HG03342 (cell line): ENCODE data around the gene ITGB8.
A peak's percentile ranks its signal among the peaks of the same experiment; 100 is the strongest.

ENCODE experiments used
- ATAC-seq: cut with Tn5 transposase; IDR thresholded peaks from one replicate; pipeline ENCODE4 v1.9.1; 2021; ENCODE audit warnings: mild to moderate bottlenecking, moderate library complexity; ENCODE audit not compliant: unreplicated experiment

Gene ITGB8

DNA sequence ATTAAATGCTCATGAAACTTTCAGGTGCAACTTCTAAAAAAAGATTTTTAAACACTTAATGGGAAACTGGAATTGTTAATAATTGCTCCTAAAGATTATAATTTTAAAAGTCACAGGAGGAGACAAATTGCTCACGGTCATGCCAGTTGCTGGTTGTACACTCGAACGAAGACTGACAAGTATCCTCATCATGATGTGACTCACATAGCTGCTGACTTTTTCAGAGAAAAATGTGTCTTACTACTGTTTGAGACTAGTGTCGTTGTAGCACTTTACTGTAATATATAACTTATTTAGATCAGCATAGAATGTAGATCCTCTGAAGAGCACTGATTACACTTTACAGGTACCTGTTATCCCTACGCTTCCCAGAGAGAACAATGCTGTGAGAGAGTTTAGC is 79.3 kb downstream of the ITGB8 start:
- no peak for ATAC-seq

DNA sequence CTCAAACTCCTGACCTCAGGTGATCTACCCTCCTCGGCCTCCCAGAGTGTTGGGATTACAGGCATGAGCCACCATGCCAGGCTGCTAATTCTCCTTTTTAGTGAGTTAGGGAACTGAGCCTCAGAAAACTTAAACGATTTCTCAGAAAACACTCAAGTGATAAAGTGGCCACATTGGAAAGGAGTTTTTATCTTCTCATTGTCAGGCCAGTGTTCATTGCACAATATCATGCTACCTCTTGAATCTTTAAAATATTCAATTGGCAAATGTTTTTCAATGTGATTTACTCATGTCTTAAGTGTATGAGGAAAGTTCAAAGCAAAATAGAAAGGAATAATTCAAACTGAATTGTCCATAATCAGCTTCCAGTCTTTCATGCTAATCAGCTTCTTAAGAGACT is 80.7 kb downstream of the ITGB8 start:
- no peak for ATAC-seq

DNA sequence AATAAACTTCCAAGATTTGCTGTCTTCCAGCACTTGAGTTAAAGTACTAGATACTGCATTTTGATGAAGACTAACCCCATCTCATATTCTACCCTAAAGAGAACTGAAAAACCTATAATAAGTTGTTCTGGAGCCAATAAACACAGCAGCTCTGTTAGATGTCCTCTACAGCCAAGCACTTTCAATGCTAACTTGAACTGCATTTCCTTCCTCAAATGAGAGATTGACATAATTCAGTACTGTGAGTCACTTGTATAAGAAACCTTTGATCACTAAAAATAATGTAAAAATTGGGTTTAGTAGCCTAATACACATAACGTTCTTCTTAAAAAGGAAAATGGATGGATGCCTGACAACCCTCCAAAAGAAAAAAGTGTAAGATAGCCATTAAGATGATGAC is 81.3 kb downstream of the ITGB8 start:
- no peak for ATAC-seq

DNA sequence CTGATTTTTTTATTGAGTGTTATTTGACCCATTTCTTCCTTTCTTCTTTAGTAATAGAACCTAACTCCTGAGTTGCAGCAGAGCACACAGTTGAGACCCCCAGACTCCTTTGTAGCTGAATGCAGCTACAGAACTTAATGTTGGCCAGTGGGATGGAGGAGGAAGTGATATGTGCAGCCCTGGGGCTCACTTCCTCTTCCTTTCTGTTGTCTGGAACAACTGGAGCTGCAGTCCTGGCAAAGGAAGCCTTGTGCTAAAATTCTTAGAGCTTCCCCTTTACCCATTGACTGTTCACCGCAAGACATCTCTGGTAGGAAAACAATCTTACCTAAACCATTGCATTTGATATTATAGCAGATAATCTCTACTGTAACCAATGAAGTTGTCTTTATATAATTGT is 86.6 kb downstream of the ITGB8 start:
- ATAC-seq: no peak

DNA sequence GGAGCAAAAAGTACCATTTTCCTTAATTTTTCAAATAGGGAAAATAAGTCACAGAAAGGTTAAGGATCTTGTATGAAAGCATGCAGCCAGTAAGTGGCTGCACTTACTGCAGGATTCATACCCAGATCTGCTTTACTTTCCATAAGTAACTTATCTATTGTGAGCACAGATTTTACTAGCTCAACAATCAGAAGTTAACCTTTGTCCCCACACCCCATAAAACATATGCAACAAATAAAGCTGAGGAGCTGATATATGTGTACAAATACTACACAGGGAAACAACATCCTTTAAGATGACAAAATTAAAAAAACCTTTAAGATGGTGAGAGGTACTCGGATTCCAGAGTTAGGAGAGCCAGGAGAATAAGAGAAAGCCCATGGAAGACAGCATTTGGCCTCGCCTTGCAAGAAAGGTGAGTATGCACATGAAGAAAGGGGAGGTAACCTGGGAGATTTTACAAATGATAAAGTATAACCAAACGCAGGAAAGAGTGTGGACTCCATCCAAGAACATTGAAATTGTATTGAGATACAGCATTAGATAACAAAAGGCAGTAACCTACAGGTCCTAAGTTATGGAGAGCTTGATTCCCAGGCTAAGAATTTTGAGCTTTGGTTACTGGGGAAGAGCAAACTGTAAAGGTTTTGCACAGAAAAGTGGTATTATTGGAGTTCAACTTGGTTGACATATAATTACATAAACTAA is 87.1 kb downstream of the ITGB8 start:
- no peak for ATAC-seq

DNA sequence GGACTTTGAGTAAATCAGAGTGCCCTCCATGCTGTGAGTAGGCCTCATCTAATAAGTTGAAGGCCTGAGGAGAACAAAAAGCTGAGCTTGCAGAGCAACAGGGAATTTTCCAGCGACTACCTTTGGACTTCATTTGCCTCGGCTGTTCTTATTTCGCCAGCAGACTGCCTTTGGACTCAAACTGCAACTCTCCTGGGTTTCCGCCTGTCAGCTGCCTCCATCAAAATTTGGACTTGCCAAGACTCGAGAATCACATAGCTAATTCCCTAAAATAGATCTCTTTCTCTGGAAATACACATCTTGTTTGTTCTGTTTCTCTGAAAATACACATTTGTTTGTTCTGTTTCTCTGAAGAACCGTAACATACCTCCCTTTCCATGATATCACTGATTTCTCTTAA is 93.8 kb downstream of the ITGB8 start:
- no peak for ATAC-seq

DNA sequence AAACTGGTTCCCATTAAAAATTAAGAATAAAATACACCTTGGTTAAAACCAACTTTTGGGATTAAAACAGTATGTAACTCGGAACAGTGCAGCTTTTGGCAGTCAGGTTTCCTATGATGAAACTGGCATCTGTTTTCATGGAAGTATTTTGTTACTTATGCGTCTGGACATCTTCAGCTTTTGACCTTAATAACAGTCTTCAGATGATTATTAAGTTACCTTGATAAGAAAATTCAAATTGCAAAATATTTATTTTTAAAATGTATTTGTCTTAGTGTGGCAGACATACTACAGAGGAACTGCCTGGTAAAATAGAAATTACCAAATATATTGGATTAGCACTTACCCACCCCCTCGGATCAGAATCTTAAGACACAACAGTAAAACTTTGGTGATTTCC is 100.0 kb downstream of the ITGB8 start:
- ATAC-seq: no peak

DNA sequence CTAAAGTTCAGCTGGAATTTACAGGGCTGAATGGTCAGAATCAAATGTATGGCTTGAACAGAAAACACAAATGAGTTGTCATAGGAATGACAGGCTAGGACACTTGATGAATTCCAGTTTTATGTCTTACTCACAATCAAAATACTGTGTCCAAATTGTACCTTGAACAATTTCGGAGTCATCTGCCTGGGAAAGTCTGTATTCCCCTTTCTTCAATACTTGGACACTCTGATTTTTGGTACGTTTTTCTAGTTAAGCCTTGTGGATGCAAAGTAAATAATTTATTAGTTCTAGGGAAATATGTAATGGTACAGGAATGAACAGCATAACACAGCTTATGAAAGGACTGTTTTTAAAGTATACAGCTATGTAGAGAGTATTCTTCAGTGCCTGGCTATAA is 100.4 kb downstream of the ITGB8 start:
- ATAC-seq: no peak

DNA sequence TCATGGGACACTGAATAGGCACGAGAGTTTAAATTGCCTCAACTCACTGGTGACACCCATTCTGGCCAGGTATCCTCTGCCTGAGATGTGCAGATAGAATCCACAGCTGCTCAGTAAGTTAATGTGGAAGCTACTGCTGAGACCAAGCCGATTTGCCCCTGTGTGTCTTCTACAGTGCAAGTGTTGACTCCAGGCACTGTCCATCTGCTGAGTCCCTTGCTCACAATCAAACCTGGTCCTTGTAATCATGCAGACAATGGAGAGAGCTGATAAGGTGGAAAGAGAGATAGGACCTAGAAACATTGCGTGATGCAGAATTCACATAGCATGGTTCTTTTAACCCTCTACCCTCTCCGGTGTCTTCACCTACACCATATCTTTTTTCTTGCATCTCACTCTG is 101.4 kb downstream of the ITGB8 start:
- ATAC-seq: no peak

DNA sequence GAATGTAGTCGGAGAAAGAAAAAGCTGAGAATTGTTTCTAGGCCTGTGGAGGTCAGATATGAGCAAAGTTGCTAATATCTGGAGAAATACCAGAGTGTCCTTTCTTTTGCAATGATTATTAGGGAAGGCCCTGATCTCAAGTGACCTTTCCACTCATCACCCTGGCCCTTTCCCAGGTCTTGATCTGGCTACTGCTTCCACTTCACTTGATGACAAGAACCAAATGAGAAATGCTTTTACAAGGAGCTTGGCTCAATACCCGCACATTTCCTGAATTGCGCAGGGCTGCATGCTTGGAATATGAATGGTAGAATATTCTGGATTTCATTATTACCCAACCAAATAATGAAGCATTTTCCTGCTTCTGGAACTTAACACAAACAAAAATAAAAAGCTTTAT is 104.6 kb downstream of the ITGB8 start:
- no peak for ATAC-seq

DNA sequence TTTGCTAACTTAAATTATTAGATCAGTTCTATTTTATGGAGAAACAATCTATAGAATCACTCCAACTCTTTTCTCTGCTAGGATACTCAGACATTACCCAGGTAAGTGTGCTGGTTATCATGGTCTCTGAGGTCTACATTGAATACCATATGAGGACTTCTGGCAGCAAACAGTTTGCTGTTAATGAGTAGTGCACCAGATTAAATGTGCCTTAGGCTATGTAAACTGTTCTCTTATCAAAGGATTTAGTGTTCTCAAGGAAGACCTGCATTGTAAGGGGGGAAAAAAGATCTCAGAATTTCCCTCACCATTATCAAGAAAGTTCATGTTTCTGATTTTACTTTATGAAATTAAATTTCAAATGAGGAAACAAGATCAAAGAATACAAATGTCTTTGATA is 107.5 kb downstream of the ITGB8 start:
- ATAC-seq: peak; percentile 17

DNA sequence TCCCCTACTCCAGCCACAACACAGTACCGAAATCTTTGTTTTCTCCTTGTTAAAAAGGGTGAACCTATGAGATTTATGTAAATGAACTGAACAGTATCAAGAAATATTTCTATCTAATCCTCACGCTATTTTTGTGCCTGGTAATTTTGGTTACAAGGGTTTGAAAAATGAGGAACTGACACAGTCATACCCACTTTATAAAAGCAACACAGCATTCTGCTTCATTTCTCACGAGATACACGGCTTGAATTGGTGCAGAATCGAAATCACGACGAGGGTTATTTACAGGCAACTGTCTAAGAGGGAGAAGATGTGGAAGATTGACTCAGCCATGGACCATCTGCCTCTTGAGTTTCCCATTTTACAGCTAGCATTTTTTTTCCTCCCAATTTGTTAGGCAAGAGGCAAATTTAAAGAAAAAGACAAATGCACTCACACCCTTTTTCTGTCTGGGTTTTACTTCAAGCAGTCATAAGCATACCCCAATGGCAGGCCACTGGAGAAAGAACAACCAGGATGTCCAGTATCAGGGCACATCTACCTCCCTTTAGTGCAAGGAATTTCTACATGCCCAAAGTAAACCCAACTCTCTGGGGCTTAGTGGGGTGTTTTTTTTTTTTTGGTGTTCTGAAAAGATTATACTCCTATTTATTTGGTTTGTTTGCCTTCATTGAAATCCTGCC is 108.1 kb downstream of the ITGB8 start:
- ATAC-seq: peak; percentile 92

DNA sequence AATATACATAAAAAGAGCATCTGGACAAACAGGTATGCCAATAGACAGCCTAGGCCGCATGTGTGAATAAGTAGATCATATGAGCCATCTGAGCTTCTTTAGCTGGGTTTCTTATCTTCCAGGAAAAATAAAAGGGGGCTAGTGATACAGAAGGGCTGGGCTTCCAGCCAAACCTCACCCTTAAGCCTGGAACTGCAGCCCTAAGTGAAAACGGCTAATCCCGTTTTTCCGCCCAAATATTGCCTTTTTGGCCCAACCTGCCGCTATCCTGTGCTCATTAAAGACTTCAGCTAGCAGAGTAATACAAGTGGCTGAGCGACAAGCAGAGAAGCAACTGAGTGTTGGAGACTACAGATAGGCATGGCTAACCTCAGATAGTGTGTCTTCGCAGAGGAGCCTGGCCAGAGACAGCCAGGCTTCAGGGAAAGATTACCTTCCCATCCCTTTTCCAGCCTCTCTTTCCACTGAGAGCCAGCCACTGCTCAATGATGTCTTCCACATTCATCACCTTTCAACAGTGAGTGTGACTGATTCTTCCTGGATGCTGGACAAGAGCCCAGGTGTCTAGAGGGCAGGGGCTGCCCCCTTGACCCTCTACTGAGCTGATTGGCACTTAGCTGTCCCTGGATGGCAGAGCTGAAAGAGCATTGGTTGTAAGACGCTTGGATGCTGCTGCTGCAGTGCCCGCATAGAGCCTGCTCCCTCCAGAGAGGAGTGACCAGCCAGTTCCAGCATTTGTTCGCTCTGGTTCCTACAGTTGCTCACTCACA is 108.9 kb downstream of the ITGB8 start:
- no peak for ATAC-seq

DNA sequence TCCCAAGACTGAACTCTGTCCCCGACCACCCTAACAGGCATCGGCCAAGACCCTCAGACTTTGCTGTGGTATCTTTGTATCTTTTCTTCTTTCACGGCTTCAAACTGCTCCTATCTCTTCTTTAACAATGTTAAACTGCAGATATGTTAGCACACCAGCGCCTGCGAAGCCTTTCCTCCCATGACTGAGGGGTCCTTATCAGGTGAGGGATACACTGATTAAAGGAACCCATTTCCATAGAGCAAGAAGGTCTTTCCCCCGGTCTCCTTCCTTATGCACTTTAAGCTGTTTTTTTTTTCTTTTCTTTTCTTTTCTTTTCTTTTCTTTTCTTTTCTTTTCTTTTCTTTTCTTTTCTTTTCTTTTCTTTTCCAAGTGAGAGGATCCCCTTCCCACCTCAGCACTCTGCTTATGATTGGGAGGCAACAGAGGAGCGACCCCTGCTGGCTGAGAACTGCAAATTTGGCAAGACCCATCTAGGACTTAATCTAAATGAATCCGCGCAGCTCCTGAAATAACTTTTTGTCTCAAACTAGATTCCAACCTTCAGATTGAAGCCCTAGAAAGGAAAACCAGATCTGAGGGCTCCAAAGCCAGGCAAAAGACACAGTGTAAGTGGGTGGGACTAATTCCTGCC is 109.9 kb downstream of the ITGB8 start:
- ATAC-seq: no peak

DNA sequence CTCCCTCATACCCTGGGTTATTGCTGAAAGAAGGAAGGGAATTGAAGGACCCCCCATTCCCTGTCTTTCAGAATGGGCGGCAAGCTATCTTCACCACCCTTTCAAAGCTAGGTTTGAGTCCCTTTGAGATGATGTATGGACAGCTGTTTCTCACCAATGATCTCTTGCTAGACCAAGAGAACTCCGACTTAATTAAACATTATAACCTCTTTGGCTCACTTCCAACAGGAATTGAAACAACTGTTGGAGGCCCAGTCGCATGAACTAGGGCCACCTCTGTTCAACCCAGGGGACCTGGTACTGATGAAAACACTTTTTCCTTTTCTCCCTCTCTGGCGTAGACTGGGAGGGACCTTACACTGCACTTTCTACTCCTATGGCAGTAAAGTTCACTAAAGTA is 110.6 kb downstream of the ITGB8 start:
- ATAC-seq: no peak

DNA sequence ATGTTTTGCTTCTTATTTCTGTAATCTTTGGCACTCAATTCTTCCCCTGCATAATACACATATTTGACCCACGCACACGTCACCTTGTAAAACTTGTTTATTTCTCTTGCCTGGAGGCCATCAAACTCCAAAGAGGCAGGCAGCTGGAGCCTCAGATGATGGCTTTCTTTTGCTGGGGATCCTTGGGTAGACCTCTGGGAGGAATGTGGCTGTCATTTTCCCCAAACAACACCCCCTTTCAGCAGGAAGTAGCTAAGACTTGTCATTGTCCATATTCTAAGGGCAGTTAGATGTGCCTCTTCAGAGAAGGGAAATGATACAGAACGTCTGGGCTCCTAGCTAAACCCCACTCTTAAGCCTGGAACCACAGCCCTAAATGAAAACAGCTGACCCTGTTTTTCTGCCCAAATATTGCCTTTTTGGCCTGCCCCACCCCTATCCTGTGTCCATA is 111.3 kb downstream of the ITGB8 start:
- no peak for ATAC-seq

DNA sequence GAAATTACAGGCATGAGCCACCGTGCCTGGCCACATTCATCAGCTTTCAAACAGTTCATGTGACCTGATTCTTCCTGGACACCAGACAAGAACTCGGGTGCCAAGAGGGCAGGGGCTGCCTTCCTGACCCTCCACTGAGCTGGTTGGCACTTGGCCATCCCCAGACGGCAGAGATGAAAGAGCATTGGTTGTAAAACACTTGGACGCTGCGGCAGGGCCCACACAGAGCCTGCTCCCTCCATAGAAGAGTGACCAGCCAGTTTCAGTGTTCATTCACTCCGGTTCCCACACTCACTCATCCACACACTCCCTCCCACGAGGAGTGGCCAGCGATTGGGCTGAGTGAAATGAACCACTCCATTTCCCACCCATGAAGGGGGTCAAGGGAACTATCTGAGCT is 112.3 kb downstream of the ITGB8 start:
- ATAC-seq: no peak

DNA sequence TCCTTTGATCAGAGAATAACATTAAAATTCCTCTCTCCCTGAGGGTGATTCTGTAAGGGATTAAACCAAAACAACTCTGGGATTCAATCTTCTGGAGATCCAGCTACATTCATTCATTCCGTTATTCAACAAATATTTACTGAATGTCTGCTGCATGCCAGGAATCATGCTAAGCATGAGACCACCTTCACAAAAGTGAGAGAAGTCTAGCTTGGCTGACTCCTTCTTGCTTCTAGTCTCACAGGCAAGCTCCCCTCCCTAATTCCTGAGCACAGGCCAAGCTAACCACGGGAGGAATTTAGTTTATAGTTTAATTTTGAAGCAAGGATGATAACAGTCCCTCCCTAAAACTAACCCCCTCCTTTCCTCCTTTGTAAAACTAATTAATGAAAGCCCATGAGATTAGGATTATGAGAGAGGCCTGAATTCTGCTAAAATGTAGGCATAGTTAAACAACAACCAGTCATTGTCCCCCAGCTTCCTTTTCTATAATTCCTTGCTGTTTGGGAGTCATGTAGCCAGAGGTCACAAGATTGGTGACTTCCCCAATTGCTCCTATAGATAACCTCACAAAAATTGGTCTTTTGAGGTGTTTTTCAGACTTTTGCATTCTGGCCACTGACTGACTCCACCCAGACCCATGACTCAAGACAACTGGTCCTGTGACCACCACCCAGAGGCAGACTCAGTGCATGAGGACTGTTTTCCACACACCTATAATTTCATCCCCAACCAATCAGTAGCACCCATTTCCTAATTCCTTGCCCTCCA is 113.5 kb downstream of the ITGB8 start:
- ATAC-seq: no peak

DNA sequence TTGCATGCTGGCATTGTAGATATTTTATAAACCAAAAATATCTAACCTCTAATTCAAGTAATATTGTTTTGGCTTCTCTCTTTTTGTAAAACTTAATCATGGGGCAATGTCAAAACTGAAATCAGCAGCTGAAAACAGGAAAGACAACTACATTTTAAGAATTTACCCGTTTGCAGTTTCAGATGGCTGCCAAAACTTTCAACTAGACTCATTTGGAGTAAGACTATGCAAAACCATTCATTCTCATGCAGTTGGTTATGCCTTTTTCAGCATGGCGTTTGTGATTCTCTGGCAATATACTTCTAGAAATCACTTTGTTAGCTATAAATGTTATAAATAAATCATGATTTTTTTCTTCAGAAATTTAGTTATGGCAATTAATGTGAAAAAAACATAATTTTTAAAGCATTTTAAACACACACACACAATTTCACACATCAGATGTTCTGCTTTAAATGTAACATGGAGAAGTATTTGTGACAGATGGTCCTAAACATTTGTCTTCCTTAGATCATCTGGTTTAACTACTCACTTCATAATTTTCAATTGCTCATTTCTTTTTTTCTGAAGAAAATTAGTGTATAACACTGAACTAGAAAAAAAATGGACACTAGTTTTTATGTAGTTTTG is 116.4 kb downstream of the ITGB8 start:
- peak; percentile 63 for ATAC-seq

DNA sequence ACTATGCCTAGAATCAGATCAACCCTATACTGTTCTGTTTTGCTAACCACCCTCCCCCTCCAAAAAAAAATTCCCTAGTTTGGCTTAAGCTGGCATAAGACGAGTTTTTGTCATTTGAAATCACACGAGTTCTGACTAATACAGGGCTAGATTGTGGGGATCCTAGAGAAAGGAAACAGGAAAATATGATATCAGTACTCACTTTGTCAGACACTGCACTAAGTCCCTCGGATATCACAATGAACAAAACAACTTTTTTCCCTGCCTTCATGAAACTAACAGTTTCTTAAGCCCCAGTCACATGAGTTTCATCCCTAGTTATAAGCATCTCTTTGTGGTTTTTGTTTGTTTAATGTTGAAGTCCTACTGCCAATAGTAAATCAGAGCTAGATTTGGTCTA is 118.5 kb downstream of the ITGB8 start:
- ATAC-seq: no peak
